OCI-LY7 (cell line): ENCODE data around the gene ERCC5.

ENCODE experiments used
- EZH2phosphoT487 ChIP-seq: fragments of 200-600 bp; sonication (generic); IDR thresholded peaks from 2 replicates; pipeline ENCODE4 v1.6.1; 2018; ENCODE audit warnings: low read depth, borderline replicate concordance, mild to moderate bottlenecking, mixed run types, antibody characterized with exemption, low read length, moderate library complexity, mixed read lengths
- TF ChIP-seq, protein P1 (sequence below): fragments of 200-600 bp; sonication (generic); conservative IDR thresholded peaks from 2 replicates; pipeline ENCODE4 v1.5.1; 2014; ENCODE audit warnings: mild to moderate bottlenecking, antibody characterized with exemption, low read length, moderate library complexity, mixed read lengths

DNA sequence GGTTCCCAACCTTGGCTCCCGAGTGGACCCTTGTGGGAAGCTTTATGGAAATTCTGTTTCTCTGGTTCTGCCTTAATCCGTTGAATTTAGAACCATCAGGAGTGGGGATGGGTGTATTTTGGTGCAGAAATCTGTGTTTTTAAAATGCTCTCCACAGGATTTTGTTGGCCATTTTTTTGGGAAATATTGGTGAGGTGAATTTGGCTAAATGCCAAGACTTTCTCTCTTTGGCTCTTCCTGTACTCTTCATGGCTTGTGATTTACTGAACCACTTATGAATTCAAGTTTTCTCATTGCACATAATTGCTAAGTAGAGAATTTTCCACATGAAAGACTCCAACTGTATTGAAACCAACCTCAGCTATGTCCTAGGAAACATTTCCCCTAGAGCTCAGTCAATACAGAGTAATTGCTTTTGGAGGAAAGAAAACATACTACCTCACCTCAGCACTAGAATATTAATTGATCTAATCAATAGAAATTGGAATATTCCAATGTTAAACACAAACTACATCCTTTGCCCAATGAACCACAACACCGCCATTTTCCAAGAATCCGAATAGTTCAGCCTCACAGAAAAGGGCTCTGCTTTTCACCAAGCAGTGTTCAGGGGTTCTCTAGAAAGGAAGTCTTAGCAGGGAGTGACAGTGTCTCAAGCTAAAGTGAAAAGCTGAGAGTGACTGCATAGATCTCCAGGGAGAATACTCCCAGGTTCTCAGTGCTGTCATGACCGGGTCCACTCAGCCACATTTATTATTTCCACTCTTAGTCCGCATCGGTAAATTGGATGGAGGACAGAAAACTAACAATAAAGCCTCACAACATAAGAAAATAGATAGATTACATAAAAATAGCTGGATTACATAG, 60.3 kb downstream of the ERCC5 start:
- TF ChIP-seq, protein P1, sequence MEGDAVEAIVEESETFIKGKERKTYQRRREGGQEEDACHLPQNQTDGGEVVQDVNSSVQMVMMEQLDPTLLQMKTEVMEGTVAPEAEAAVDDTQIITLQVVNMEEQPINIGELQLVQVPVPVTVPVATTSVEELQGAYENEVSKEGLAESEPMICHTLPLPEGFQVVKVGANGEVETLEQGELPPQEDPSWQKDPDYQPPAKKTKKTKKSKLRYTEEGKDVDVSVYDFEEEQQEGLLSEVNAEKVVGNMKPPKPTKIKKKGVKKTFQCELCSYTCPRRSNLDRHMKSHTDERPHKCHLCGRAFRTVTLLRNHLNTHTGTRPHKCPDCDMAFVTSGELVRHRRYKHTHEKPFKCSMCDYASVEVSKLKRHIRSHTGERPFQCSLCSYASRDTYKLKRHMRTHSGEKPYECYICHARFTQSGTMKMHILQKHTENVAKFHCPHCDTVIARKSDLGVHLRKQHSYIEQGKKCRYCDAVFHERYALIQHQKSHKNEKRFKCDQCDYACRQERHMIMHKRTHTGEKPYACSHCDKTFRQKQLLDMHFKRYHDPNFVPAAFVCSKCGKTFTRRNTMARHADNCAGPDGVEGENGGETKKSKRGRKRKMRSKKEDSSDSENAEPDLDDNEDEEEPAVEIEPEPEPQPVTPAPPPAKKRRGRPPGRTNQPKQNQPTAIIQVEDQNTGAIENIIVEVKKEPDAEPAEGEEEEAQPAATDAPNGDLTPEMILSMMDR = no peak
- no peak for TF ChIP-seq EZH2phosphoT487
